ENCODE data around the gene FAF1. TPM values are rescaled to one million over a fixed set of nuclear protein-coding genes. Genes with fewer than 3 reads are reported as not detected.

FAF1 gene
- polyA plus RNA-seq, 1 of the 3 experiments (the other 2 are of a cell fraction) = 8.7 TPM

DNA sequence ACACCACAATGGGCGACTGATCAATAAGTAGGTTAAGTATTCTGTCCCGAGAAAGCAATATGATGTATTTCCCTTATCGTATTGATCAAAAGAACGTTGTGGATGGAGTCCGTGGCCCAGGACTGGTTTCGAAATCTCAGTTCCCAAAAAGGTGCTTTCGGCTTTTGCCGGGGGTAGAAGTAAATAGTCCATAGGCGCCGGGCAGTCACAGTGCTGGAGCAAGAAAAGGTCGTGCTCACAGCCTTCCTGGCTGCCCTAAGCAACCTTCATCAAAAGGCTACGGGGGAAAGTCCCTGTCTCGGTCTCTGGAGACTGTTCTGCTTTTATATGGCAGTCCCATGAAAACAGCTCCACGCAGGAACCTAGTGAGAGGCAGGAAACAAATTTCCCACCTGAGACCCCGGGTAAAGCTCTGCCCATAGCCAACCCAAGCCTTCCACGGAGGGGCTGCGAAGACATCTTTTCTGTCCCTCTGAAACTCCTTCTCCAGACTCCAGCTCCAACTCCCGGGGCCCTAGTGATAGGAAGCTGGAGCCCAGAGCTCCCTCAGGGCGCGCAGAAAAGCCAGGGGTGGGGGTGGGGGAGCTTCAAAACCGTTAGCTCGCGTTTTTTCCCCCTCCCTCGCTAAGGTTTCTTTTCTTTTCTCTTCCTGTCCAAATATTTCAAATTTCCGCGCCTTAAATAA is 17.0 kb upstream of the FAF1 start:
- peaks cover 78% of the 10 kb centered on the region for H3K79me2 ChIP-seq (ENCODE audit: insufficient read depth)
- ChIA-PET POLR2A (interaction anchor here (0.9 to 2.0 kb wide), 2 partner anchors 8 to 264 kb away, joined by 3 to 18 read pairs; partner anchors contain the start of gene CDKN2C), CTCF (interaction anchor here (0.7 to 3.3 kb wide), 8 partner anchors 8 to 320 kb away, joined by 3 to 14 read pairs (median 4); partner anchors contain the start of gene FAF1)

More for the DNA sequence above, 17.0 kb upstream of the FAF1 start:
- Histone ChIP-seq H3K9me3 (no peaks in the 10 kb centered on the region), H3K4me2 (peak overlapping the region; percentile 97), H3K4me1 (ENCODE audit: control insufficient read depth in 1 of 2, insufficient read depth in 2 of 2, low read depth in 1 of 2, low read length in 1 of 2) (peaks cover 14 to 23% of the 10 kb centered on the region in 2 experiments; a peak in 3 of 4 replicates), H3K36me3 (replicated peaks in 1 of 2; ENCODE audit: control insufficient read depth in 1 of 2, insufficient read depth in 2 of 2, low read length in 1 of 2) (peaks cover 8 to 10% of the 10 kb centered on the region in 2 experiments), H4K20me1 (ENCODE audit: insufficient read depth) (no peaks in the 10 kb centered on the region), H3K9ac (peak overlapping the region; percentile 98), H2AFZ (ENCODE audit: low read depth) (peak overlapping the region; percentile 85), H3K9me2 (no peaks in the 10 kb centered on the region), H3F3A (replicated peaks; ENCODE audit: insufficient read depth) (peaks cover 19% of the 10 kb centered on the region), H3K27ac (ENCODE audit: low read depth in 2 of 2, low read length in 1 of 2) (peak overlapping the region; percentile 94 to 96), H3K4me3 (ENCODE audit: low read depth in 2 of 2, low read length in 1 of 2) (peak overlapping the region; percentile 84 to 90), H3K27me3 (ENCODE audit: insufficient read depth) (no peaks in the 10 kb centered on the region)
- WGBS (ENCODE audit: low lambda C conversion rate) = 15% methylated on average over 26 of the region's 26 CpGs
- peak; percentile 66 for DNase-seq
- TF ChIP-seq MXI1 (IDR thresholded peaks at IDR 0.05; ENCODE audit: low read depth, low read length) (no peak), TAF1 (IDR thresholded peaks at IDR 0.05; ENCODE audit: borderline replicate concordance, low read depth, low read length) (peak; percentile 69), EZH2phosphoT487 (IDR thresholded peaks at IDR 0.05; ENCODE audit: borderline replicate concordance, low read depth) (no peak), EP300 (IDR thresholded peaks at IDR 0.05; ENCODE audit: borderline replicate concordance in 1 of 2, low read depth in 1 of 2, low read length in 1 of 2) (peak in 1 of 2 experiments; percentile 31; a peak in 1 of 4 replicates), ELF1 (IDR thresholded peaks at IDR 0.05) (no peak), YY1 (IDR thresholded peaks at IDR 0.05; ENCODE audit: low read depth) (no peak), TCF12 (IDR thresholded peaks at IDR 0.05) (no peak), NFIC (IDR thresholded peaks at IDR 0.05; ENCODE audit: borderline replicate concordance) (no peak), POLR2AphosphoS5 (IDR thresholded peaks at IDR 0.05; ENCODE audit: low read depth, low read length) (peak; percentile 23; the same call in 1 of the 2 replicates), RAD21 (IDR thresholded peaks at IDR 0.05; ENCODE audit: low read length) (no peak), RCOR1 (IDR thresholded peaks at IDR 0.05; ENCODE audit: low read length) (no peak), JUND (IDR thresholded peaks at IDR 0.05) (no peak), GABPA (IDR thresholded peaks at IDR 0.05; ENCODE audit: low read depth) (no peak), FOXM1 (IDR thresholded peaks at IDR 0.05; ENCODE audit: low read depth) (no peak), FOSL2 (IDR thresholded peaks at IDR 0.05; ENCODE audit: borderline replicate concordance, low read depth) (no peak), CHD2 (IDR thresholded peaks at IDR 0.05; ENCODE audit: low read length, partially characterized antibody) (peak; percentile 14)
- TF ChIP-seq, protein P1, sequence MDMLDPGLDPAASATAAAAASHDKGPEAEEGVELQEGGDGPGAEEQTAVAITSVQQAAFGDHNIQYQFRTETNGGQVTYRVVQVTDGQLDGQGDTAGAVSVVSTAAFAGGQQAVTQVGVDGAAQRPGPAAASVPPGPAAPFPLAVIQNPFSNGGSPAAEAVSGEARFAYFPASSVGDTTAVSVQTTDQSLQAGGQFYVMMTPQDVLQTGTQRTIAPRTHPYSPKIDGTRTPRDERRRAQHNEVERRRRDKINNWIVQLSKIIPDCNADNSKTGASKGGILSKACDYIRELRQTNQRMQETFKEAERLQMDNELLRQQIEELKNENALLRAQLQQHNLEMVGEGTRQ (IDR thresholded peaks at IDR 0.05; ENCODE audit: borderline replicate concordance, low read depth, low read length) = no peak
- TF ChIP-seq, protein P2, sequence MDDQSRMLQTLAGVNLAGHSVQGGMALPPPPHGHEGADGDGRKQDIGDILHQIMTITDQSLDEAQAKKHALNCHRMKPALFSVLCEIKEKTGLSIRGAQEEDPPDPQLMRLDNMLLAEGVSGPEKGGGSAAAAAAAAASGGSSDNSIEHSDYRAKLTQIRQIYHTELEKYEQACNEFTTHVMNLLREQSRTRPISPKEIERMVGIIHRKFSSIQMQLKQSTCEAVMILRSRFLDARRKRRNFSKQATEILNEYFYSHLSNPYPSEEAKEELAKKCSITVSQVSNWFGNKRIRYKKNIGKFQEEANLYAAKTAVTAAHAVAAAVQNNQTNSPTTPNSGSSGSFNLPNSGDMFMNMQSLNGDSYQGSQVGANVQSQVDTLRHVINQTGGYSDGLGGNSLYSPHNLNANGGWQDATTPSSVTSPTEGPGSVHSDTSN (IDR thresholded peaks at IDR 0.05) = no peak
- TF ChIP-seq, protein P3, sequence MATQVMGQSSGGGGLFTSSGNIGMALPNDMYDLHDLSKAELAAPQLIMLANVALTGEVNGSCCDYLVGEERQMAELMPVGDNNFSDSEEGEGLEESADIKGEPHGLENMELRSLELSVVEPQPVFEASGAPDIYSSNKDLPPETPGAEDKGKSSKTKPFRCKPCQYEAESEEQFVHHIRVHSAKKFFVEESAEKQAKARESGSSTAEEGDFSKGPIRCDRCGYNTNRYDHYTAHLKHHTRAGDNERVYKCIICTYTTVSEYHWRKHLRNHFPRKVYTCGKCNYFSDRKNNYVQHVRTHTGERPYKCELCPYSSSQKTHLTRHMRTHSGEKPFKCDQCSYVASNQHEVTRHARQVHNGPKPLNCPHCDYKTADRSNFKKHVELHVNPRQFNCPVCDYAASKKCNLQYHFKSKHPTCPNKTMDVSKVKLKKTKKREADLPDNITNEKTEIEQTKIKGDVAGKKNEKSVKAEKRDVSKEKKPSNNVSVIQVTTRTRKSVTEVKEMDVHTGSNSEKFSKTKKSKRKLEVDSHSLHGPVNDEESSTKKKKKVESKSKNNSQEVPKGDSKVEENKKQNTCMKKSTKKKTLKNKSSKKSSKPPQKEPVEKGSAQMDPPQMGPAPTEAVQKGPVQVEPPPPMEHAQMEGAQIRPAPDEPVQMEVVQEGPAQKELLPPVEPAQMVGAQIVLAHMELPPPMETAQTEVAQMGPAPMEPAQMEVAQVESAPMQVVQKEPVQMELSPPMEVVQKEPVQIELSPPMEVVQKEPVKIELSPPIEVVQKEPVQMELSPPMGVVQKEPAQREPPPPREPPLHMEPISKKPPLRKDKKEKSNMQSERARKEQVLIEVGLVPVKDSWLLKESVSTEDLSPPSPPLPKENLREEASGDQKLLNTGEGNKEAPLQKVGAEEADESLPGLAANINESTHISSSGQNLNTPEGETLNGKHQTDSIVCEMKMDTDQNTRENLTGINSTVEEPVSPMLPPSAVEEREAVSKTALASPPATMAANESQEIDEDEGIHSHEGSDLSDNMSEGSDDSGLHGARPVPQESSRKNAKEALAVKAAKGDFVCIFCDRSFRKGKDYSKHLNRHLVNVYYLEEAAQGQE (IDR thresholded peaks at IDR 0.05; ENCODE audit: low read depth, low read length) = no peak
- TF ChIP-seq, protein P4, sequence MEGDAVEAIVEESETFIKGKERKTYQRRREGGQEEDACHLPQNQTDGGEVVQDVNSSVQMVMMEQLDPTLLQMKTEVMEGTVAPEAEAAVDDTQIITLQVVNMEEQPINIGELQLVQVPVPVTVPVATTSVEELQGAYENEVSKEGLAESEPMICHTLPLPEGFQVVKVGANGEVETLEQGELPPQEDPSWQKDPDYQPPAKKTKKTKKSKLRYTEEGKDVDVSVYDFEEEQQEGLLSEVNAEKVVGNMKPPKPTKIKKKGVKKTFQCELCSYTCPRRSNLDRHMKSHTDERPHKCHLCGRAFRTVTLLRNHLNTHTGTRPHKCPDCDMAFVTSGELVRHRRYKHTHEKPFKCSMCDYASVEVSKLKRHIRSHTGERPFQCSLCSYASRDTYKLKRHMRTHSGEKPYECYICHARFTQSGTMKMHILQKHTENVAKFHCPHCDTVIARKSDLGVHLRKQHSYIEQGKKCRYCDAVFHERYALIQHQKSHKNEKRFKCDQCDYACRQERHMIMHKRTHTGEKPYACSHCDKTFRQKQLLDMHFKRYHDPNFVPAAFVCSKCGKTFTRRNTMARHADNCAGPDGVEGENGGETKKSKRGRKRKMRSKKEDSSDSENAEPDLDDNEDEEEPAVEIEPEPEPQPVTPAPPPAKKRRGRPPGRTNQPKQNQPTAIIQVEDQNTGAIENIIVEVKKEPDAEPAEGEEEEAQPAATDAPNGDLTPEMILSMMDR (IDR thresholded peaks at IDR 0.05) = no peak
- TF ChIP-seq, protein P5, sequence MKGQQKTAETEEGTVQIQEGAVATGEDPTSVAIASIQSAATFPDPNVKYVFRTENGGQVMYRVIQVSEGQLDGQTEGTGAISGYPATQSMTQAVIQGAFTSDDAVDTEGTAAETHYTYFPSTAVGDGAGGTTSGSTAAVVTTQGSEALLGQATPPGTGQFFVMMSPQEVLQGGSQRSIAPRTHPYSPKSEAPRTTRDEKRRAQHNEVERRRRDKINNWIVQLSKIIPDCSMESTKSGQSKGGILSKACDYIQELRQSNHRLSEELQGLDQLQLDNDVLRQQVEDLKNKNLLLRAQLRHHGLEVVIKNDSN (IDR thresholded peaks at IDR 0.05; ENCODE audit: borderline replicate concordance, low read depth) = no peak
- TF ChIP-seq, protein P6, sequence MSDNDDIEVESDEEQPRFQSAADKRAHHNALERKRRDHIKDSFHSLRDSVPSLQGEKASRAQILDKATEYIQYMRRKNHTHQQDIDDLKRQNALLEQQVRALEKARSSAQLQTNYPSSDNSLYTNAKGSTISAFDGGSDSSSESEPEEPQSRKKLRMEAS (IDR thresholded peaks at IDR 0.05; ENCODE audit: low read depth) = no peak; the same call in 1 of the 2 replicates
